Heart right ventricle (tissue), 16 donors: ENCODE data around the gene SAC3D1. TPM values are rescaled to one million over a fixed set of nuclear protein-coding genes. Genes with fewer than 3 reads are reported as not detected.
"Not testable (repeated sequence)": the region's sequence is repeated elsewhere in the genome, so short reads cannot be mapped to it uniquely, and the experiment has no call there.

ENCODE experiments used
- ATAC-seq, 8 donors: fragments of 200-7000 bp; cut with Tn5 transposase; one replicate each; pipeline ENCODE4 v1.9.1; 2020; ENCODE audit warnings: mild to moderate bottlenecking in 8 of 8, moderate library complexity in 8 of 8, moderate number of reproducible peaks in 1 of 8
- DNase-seq, 2 donors: peaks; one replicate each; pipeline ENCODE4 v3.0.0-alpha.2; 2020
- H3K27ac ChIP-seq, 10 donors: fragments of 200-600 bp; sonication (generic) in 2 of 10; one replicate each; pipeline versions ENCODE4 v1.5.0 to v1.8.0; 2020 to 2022; ENCODE audit warnings: mild to moderate bottlenecking in 3 of 10
- H3K27me3 ChIP-seq, 7 donors: fragments of 200-600 bp; one replicate each; pipeline ENCODE4 v1.8.0; 2021 to 2022; ENCODE audit warnings: mild to moderate bottlenecking in 2 of 7
- H3K36me3 ChIP-seq, 9 donors: fragments of 200-600 bp; sonication (generic) in 1 of 9; one replicate each; pipeline versions ENCODE4 v1.5.0 to v1.8.0; 2020 to 2022; ENCODE audit warnings: mild to moderate bottlenecking in 2 of 9
- H3K4me1 ChIP-seq, 9 donors: fragments of 200-600 bp; sonication (generic) in 1 of 9; one replicate each; pipeline versions ENCODE4 v1.5.0 to v1.8.0; 2020 to 2022; ENCODE audit warnings: mild to moderate bottlenecking in 4 of 9
- H3K4me3 ChIP-seq, 10 donors: fragments of 200-600 bp; sonication (generic) in 2 of 10; one replicate each; pipeline versions ENCODE4 v1.5.0 to v1.8.0; 2020 to 2022; ENCODE audit warnings: mild to moderate bottlenecking in 7 of 10, moderate library complexity in 2 of 10
- H3K9me3 ChIP-seq, 11 donors: fragments of 200-600 bp in 10 of 11; sonication (generic) in 2 of 11; one replicate each; pipeline versions ENCODE4 v1.5.0 to v1.8.0; 2013 to 2022; ENCODE audit warnings: mild to moderate bottlenecking in 2 of 11, control low read depth in 1 of 11, moderate library complexity in 1 of 11
- CTCF ChIP-seq, 9 donors: fragments of 200-600 bp; sonication (generic) in 2 of 9; IDR thresholded peaks; one replicate each; pipeline versions ENCODE4 v1.5.0 to v1.8.0; 2021 to 2022; ENCODE audit warnings: antibody characterized with exemption in 9 of 9, mild to moderate bottlenecking in 5 of 9, moderate library complexity in 1 of 9
- WGBS, 2 donors: extraction: QIAGEN DNeasy Blood & Tissue Kit; methylation state at CpG; one replicate each; pipeline ENCODE4 v1.1.7; 2013; ENCODE audit warnings: inconsistent platforms in 1 of 2; 5-methylcytosine and 5-hydroxymethylcytosine counted together
- intact Hi-C, 10 donors: fragments of 100-400 bp; cut with DNase I; formaldehyde crosslinking; loops; one replicate each; pipeline versions ENCODE4 v1.11.1 to v1.14.2; 2022
- polyA plus RNA-seq, 2 donors: library from polyadenylated mRNA; stranded (reverse); fragments of 200-250 nt; gene quantifications; one replicate each; pipeline ENCODE4 v1.2.3, GENCODE V29; 2013
- total RNA-seq, 10 donors: library from RNA; stranded (reverse); fragmentation: NEBNext Ultra II Directional in 3 of 10; extraction: Animal tissue kit (Norgen Biotek cat#: 25700) in 3 of 10; gene quantifications; one replicate each; pipeline versions ENCODE4 v1.2.1 to v1.2.4, GENCODE V29; 2021 to 2023
- donor health status: Arrhythmogenic right ventricular cardiomyopathy.
- donor health status: ischemic (EF 13 %, LVEDD 7.1; RV severe dilation, severe dysfunction).
- donor health status: healthy with polysubstance abuse.
- donor health status: DM: no; HTN: yes; CAD: no.
- donor health status: DM: no; HTN: no; CAD: no.
- donor health status: ischemic (EF 25% LVEDD 6.9; RV normal size, moderate dysfunction).
- donor health status: ischemic (EF 25% LVEDD 5.7; RV mildly dilated, moderate dysfunction).
- donor health status: healthy.
- donor health status: DM: yes; HTN: yes; CAD: no.
- donor health status: Ischemic cardiomyopathy.
- donor health status: ischemic (EF 35%, LVEDD 5.7; RV mildly dilated, moderate dysfunction).
- donor health status: nonischemic (EF 11% LVEDD 7.7; RV severe dilation, severe dysfunction).
- donor health status: DM: yes; HTN: yes; CAD: no.
- donor health status: PGD.
- donor health status: ischemic (EF 29% LVEDD 5.4; RV normal size, mild dysfunction).
- donor health status: nonischemic (EF 23%, LVEDD 6.1; RV moderate dilation, normal function).

SAC3D1 gene
- total and polyA plus RNA-seq, 12 donors, result 3.8 to 17.3 (median 4.8) TPM

GRCh38 chr11:65002706-65003105, 38.3 kb upstream of the SAC3D1 start:
- intact Hi-C loops, result no loop called here
- TF ChIP-seq CTCF (IDR thresholded peaks at IDR 0.05), result no peak
- 68 to 75% methylated on average over 5 of the region's 5 CpGs for WGBS, 2 donors

GRCh38 chr11:65003282-65003681, 37.7 kb upstream of the SAC3D1 start:
- Histone ChIP-seq H3K4me1 (peaks cover 0 to 8% (median 0%) of the 10 kb centered on the region in 9 donors), H3K27me3 (no peaks in the 10 kb centered on the region), H3K9me3 (no peaks in the 10 kb centered on the region), H3K27ac (no peak overlapping the region), H3K36me3 (no peaks in the 10 kb centered on the region), H3K4me3 (no peak overlapping the region)
- 63 to 64% methylated on average over 7 of the region's 7 CpGs for WGBS, 2 donors
- DNase-seq (no peak), ATAC-seq (no peak)
- intact Hi-C loops, result no loop called here
- TF ChIP-seq CTCF (IDR thresholded peaks at IDR 0.05), result no peak

More at GRCh38 chr11:65002706-65003105, 38.3 kb upstream of the SAC3D1 start:
- ATAC-seq (no peak), DNase-seq (no peak)
- H3K27me3 ChIP-seq, result no peaks in the 10 kb centered on the region
- H3K27ac ChIP-seq, result no peak overlapping the region
- no peaks in the 10 kb centered on the region for H3K36me3 ChIP-seq
- peaks cover 0 to 8% (median 0%) of the 10 kb centered on the region in 9 donors for H3K4me1 ChIP-seq
- H3K4me3 ChIP-seq, result no peak overlapping the region
- no peaks in the 10 kb centered on the region for H3K9me3 ChIP-seq

GRCh38 chr11:65003968-65004367, 37.0 kb upstream of the SAC3D1 start:
- H3K36me3 ChIP-seq, H3K27ac ChIP-seq, ATAC-seq, H3K4me3 ChIP-seq, H3K9me3 ChIP-seq, intact Hi-C loops, H3K27me3 ChIP-seq, H3K4me1 ChIP-seq, DNase-seq: not testable (repeated sequence)
- 71 to 72% methylated on average over 3 of the region's 3 CpGs for WGBS, 2 donors

GRCh38 chr11:65008016-65008415, 33.0 kb upstream of the SAC3D1 start:
- no peak for ATAC-seq
- Histone ChIP-seq H3K27me3 (no peaks in the 10 kb centered on the region), H3K4me1 (peaks cover under 1 to 10% (median 2%) of the 10 kb centered on the region in 9 donors), H3K36me3 (no peaks in the 10 kb centered on the region), H3K4me3 (no peak overlapping the region), H3K9me3 (no peaks in the 10 kb centered on the region), H3K27ac (no peak overlapping the region)
- DNase-seq, result no peak
- TF ChIP-seq CTCF (IDR thresholded peaks at IDR 0.05), result no peak
- intact Hi-C loops, result no loop called here
- 64 to 73% methylated on average over 7 of the region's 7 CpGs for WGBS, 2 donors

GRCh38 chr11:65008873-65009272, 32.1 kb upstream of the SAC3D1 start:
- Histone ChIP-seq H3K27ac (no peak overlapping the region), H3K4me1 (peaks cover 3 to 15% (median 5%) of the 10 kb centered on the region in 9 donors), H3K4me3 (no peak overlapping the region), H3K9me3 (no peaks in the 10 kb centered on the region), H3K27me3 (no peaks in the 10 kb centered on the region), H3K36me3 (no peaks in the 10 kb centered on the region)
- intact Hi-C loops, result no loop called here
- ATAC-seq (no peak), DNase-seq (no peak)
- 95 to 97% methylated on average over 2 of the region's 2 CpGs for WGBS, 2 donors
- TF ChIP-seq CTCF (IDR thresholded peaks at IDR 0.05), result no peak
